ENCODE results near the gene AARS1.
"Not testable (repeated sequence)": the region's sequence is repeated elsewhere in the genome, so short reads cannot be mapped to it uniquely, and the experiment has no call there.

Gene AARS1

DNA sequence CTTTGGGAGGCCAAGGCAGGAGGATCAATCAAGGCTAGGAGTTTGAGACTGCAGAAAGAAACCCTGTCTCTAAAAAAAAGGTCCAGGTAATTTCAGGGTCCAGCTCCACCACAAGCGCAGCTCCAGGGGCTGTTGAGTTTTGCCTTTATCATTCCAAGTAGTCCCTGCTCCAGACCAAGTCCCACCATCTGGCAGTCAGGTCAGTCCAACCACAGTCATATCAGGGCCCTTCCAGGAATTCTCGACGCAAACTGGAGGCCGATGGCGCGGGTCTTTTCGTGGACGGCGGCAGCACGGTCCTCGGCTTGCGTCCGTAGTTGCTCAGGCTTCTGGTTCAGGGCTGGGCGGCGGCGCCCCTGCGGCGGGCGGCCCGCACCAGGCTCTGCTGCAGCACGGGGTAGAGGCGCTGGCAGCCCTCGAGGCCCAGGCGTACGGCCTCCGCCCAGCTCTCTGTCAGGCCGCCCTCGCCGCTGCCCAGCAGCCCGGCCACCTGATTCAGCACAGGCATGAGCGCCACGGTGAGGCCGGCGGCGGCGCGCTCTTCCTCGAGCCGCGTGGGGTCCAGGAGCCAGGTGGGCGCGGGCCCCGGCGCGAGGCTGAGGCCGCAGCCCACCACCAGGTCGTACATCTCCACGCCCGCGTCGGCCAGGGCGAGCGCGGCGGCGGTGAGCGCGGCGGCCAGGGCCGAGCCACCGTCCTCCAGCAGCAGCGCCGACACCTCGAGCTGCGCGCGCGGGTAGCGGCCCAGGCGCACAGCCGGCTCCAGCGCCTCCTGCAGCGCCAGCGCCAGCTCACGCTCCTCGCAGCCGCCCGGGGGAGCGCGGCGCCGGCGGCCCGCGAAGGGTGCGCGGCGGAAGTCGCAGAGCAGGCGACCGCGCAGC, 38.3 kb downstream of the AARS1 start:
- Histone ChIP-seq H3K4me3 (ENCODE audit: severe bottlenecking) (peak overlapping the region; percentile 66), H3K27ac (ENCODE audit: poor library complexity, severe bottlenecking) (peak overlapping the region; percentile 72), H3K36me3 (ENCODE audit: low read depth) (peaks cover 53% of the 10 kb centered on the region), H3K4me1 (ENCODE audit: insufficient read depth, poor library complexity, severe bottlenecking) (peaks cover 7% of the 10 kb centered on the region), H3K9me3 (ENCODE audit: severe bottlenecking) (no peaks in the 10 kb centered on the region), H3K27me3 (ENCODE audit: insufficient read depth, poor library complexity, severe bottlenecking) (no peaks in the 10 kb centered on the region)
- ATAC-seq (ENCODE audit: low read depth) (peak; percentile 39), DNase-seq (ENCODE audit: low spot score) (no peak)
- TF ChIP-seq, protein P1, sequence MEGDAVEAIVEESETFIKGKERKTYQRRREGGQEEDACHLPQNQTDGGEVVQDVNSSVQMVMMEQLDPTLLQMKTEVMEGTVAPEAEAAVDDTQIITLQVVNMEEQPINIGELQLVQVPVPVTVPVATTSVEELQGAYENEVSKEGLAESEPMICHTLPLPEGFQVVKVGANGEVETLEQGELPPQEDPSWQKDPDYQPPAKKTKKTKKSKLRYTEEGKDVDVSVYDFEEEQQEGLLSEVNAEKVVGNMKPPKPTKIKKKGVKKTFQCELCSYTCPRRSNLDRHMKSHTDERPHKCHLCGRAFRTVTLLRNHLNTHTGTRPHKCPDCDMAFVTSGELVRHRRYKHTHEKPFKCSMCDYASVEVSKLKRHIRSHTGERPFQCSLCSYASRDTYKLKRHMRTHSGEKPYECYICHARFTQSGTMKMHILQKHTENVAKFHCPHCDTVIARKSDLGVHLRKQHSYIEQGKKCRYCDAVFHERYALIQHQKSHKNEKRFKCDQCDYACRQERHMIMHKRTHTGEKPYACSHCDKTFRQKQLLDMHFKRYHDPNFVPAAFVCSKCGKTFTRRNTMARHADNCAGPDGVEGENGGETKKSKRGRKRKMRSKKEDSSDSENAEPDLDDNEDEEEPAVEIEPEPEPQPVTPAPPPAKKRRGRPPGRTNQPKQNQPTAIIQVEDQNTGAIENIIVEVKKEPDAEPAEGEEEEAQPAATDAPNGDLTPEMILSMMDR (IDR thresholded peaks at IDR 0.05; ENCODE audit: poor library complexity, severe bottlenecking) = no peak

DNA sequence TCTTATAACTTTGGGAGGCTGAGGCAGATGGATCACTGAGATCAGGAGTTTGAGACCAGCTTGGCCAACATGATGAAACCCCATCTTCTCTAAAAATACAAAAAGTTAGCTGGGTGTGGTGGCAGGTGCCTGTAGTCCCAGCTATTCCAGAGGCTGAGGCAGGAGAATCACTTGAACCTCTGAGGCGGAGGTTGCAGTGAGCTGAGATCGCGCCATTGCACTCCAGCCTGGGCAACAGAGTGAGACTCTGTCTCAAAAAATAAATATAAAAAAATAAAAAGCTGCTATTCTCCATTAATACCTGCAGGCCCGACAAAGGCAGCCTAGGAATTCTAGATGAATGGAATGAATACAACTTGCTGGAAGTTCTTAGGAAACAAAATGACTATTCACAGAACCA, 39.6 kb downstream of the AARS1 start:
- not testable (repeated sequence) for ATAC-seq (ENCODE audit: low read depth); H3K4me3 ChIP-seq (ENCODE audit: severe bottlenecking); H3K4me1 ChIP-seq (ENCODE audit: insufficient read depth, poor library complexity, severe bottlenecking); H3K27ac ChIP-seq (ENCODE audit: poor library complexity, severe bottlenecking); H3K27me3 ChIP-seq (ENCODE audit: insufficient read depth, poor library complexity, severe bottlenecking); H3K9me3 ChIP-seq (ENCODE audit: severe bottlenecking); DNase-seq (ENCODE audit: low spot score)
- peaks cover 40% of the 10 kb centered on the region for H3K36me3 ChIP-seq (ENCODE audit: low read depth)

DNA sequence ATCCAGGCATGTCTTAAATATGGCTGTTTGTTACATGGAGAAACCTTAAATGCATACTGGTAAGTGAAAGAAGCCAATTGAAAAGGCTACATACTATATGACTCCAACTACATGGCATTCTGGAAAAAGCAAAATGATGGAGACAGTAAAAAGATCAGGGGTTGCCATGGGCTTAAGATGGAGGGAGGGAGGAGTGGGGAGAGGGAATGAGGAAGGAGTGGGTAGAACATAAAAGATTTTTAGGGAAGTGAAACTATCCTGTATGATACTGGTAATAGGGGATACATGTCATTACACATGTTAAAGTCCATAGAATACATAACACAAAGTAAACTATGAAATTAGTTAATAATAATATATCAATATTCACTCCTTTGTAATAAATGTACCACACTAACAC, 50.5 kb downstream of the AARS1 start:
- not testable (repeated sequence) for H3K27me3 ChIP-seq (ENCODE audit: insufficient read depth, poor library complexity, severe bottlenecking); H3K4me1 ChIP-seq (ENCODE audit: insufficient read depth, poor library complexity, severe bottlenecking); H3K4me3 ChIP-seq (ENCODE audit: severe bottlenecking); ATAC-seq (ENCODE audit: low read depth); DNase-seq (ENCODE audit: low spot score); H3K27ac ChIP-seq (ENCODE audit: poor library complexity, severe bottlenecking); H3K9me3 ChIP-seq (ENCODE audit: severe bottlenecking)
- H3K36me3 ChIP-seq (ENCODE audit: low read depth) = peaks cover 18% of the 10 kb centered on the region; the same call in 1 of the 2 replicates

DNA sequence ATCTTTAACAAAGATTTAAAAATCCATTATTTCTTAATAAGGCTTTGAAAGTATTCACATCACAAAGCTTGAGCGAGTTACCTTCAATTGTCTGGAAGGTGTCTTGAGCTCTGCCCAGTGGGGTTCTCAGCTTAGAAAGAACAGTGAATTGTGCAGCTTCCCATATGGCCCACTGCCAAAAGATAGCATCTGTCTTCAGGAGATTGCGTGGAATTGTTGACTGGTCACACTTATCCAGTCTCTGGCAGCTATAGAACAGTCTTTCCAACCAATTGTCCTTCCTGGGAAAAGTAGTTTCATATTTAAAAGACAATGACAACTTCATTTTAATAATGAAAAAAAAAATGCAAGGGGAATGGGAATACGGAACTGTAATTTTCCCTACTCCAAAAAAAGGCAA, 57.5 kb downstream of the AARS1 start:
- not testable (repeated sequence) for H3K4me1 ChIP-seq (ENCODE audit: insufficient read depth, poor library complexity, severe bottlenecking); DNase-seq (ENCODE audit: low spot score); H3K9me3 ChIP-seq (ENCODE audit: severe bottlenecking); H3K27me3 ChIP-seq (ENCODE audit: insufficient read depth, poor library complexity, severe bottlenecking); ATAC-seq (ENCODE audit: low read depth); H3K4me3 ChIP-seq (ENCODE audit: severe bottlenecking); H3K27ac ChIP-seq (ENCODE audit: poor library complexity, severe bottlenecking)
- H3K36me3 ChIP-seq (ENCODE audit: low read depth) = peaks cover 43% of the 10 kb centered on the region

DNA sequence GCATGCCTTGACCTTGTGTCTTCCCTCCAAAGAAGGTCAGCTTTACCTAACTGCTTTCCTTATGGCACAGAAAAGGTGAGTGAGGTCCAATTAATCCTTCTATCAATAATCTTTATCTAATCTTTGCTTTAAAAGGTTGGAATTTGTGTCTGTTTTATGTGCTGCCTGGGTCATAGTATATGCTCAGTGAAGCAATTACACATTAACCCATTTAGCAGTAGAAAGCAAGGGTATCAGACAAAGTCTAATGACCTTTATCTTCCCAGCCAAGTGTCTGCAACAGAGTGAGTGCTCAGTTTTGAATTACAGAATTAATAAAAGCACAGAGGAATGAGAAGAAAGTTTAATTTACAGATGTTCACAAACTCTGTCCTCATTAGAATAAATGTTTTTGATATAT, 63.3 kb downstream of the AARS1 start:
- H3K9me3 ChIP-seq (ENCODE audit: severe bottlenecking); ATAC-seq (ENCODE audit: low read depth): not testable (repeated sequence)

DNA sequence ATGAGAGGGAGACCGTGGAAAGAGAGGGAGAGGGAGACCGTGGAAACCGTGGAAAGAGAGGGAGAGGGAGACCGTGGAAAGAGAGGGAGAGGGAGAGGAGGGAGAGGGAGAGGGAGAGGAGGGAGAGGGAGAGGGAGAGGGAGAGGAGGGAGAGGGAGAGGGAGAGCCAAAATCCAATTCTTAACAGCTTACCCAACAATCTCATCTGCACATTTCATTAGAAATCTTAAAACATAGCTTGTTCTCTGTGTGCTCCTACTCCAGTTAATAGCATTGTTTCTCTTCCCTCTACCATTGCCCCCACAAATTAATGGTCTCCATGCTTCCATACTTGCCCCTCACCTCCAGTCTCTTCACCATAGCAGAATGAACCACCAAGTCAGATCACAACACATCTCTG, 63.9 kb downstream of the AARS1 start:
- not testable (repeated sequence) for H3K4me1 ChIP-seq (ENCODE audit: insufficient read depth, poor library complexity, severe bottlenecking); H3K9me3 ChIP-seq (ENCODE audit: severe bottlenecking); H3K27me3 ChIP-seq (ENCODE audit: insufficient read depth, poor library complexity, severe bottlenecking); H3K4me3 ChIP-seq (ENCODE audit: severe bottlenecking); ATAC-seq (ENCODE audit: low read depth); DNase-seq (ENCODE audit: low spot score); H3K27ac ChIP-seq (ENCODE audit: poor library complexity, severe bottlenecking)
- H3K36me3 ChIP-seq (ENCODE audit: low read depth) = peaks cover 25% of the 10 kb centered on the region

More for the DNA sequence above, 63.3 kb downstream of the AARS1 start:
- not testable (repeated sequence) for H3K4me3 ChIP-seq (ENCODE audit: severe bottlenecking); H3K27me3 ChIP-seq (ENCODE audit: insufficient read depth, poor library complexity, severe bottlenecking); DNase-seq (ENCODE audit: low spot score); H3K27ac ChIP-seq (ENCODE audit: poor library complexity, severe bottlenecking); H3K4me1 ChIP-seq (ENCODE audit: insufficient read depth, poor library complexity, severe bottlenecking)
- peaks cover 31% of the 10 kb centered on the region for H3K36me3 ChIP-seq (ENCODE audit: low read depth)

DNA sequence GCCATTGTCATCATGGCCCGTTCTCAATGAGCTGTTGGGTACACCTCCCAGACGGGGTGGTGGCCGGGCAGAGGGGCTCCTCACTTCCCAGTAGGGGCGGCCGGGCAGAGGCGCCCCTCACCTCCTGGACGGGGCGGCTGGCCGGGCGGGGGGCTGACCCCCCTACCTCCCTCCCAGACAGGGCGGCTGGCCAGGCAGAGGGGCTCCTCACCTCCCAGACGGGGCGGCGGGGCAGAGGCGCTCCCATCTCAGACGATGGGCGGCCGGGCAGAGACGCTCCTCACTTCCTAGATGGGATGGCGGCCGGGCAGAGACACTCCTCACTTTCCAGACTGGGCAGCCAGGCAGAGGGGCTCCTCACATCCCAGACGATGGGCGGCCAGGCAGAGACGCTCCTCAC, 64.7 kb downstream of the AARS1 start:
- H3K9me3 ChIP-seq (ENCODE audit: severe bottlenecking); H3K4me3 ChIP-seq (ENCODE audit: severe bottlenecking); H3K27ac ChIP-seq (ENCODE audit: poor library complexity, severe bottlenecking); ATAC-seq (ENCODE audit: low read depth); DNase-seq (ENCODE audit: low spot score); H3K27me3 ChIP-seq (ENCODE audit: insufficient read depth, poor library complexity, severe bottlenecking); H3K4me1 ChIP-seq (ENCODE audit: insufficient read depth, poor library complexity, severe bottlenecking): not testable (repeated sequence)
- H3K36me3 ChIP-seq (ENCODE audit: low read depth) = peaks cover 25% of the 10 kb centered on the region

DNA sequence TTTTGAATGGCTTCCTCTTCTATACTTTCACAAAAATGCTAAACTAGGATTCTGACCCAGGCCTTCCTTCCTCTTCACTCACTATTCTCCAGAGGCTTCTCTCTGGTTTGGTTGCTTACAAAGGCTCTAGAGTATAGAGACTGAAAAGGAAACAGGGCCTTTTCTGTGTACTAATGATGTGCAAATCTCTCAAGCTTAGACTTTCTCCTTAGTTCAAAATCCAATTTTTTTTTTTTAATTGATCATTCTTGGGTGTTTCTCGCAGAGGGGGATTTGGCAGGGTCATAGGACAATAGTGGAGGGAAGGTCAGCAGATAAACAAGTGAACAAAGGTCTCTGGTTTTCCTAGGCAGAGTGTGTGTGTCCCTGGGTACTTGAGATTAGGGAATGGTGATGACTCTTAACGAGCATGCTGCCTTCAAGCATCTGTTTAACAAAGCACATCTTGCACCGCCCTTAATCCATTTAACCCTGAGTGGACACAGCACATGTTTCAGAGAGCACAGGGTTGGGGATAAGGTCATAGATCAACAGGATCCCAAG, 65.3 kb downstream of the AARS1 start:
- H3K4me3 ChIP-seq (ENCODE audit: severe bottlenecking); H3K4me1 ChIP-seq (ENCODE audit: insufficient read depth, poor library complexity, severe bottlenecking); H3K9me3 ChIP-seq (ENCODE audit: severe bottlenecking); ATAC-seq (ENCODE audit: low read depth); DNase-seq (ENCODE audit: low spot score); H3K27ac ChIP-seq (ENCODE audit: poor library complexity, severe bottlenecking); H3K27me3 ChIP-seq (ENCODE audit: insufficient read depth, poor library complexity, severe bottlenecking): not testable (repeated sequence)
- H3K36me3 ChIP-seq (ENCODE audit: low read depth) = peaks cover 24% of the 10 kb centered on the region

DNA sequence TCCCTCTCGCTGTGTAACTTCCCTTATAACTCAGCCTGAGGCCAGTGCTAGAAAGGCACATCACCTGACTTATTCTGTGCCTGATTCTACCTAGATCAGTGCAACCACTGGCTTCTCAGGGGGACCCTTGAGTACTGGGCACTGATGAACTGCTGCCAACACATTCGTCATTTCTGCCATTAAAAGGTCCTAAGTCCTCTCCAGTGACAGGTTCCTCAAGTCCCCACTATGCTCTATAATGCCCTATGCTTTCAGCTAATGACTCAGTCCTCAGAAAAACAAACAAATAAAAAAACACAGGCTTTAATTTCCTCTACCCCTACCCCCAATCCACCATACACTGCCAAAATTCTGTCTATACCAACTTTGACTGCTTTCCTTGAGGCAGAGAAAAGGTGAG, 66.1 kb downstream of the AARS1 start:
- not testable (repeated sequence) for DNase-seq (ENCODE audit: low spot score); H3K4me3 ChIP-seq (ENCODE audit: severe bottlenecking); ATAC-seq (ENCODE audit: low read depth); H3K4me1 ChIP-seq (ENCODE audit: insufficient read depth, poor library complexity, severe bottlenecking); H3K9me3 ChIP-seq (ENCODE audit: severe bottlenecking); H3K27me3 ChIP-seq (ENCODE audit: insufficient read depth, poor library complexity, severe bottlenecking); H3K27ac ChIP-seq (ENCODE audit: poor library complexity, severe bottlenecking)
- peaks cover 23% of the 10 kb centered on the region for H3K36me3 ChIP-seq (ENCODE audit: low read depth)

DNA sequence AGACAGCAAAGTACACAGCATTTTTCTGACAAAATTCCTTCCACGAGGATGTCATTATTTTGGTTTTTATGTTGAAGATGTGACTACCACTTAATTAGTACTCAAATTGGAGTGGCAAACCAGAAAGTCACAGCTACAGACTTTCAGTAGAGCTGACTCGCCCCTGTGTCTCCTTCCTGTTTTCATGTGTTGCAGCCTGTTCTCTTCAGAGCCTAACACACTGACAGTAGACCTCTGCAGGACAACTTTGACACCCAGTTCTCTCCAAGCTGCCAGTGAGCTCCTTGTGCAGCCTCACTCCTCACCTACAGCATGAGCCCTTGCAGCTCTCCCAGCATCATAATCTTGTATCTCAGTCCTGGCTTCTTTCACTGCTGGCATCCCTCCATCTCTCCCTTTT, 66.7 kb downstream of the AARS1 start:
- not testable (repeated sequence) for ATAC-seq (ENCODE audit: low read depth); H3K27ac ChIP-seq (ENCODE audit: poor library complexity, severe bottlenecking); H3K4me3 ChIP-seq (ENCODE audit: severe bottlenecking); DNase-seq (ENCODE audit: low spot score); H3K4me1 ChIP-seq (ENCODE audit: insufficient read depth, poor library complexity, severe bottlenecking); H3K9me3 ChIP-seq (ENCODE audit: severe bottlenecking); H3K27me3 ChIP-seq (ENCODE audit: insufficient read depth, poor library complexity, severe bottlenecking)
- H3K36me3 ChIP-seq (ENCODE audit: low read depth) = peaks cover 17% of the 10 kb centered on the region

Measured in RWPE2 (cell line).